Hindlimb muscle (tissue), 1 donor: ENCODE measurements around the gene KIF18B. TPM values are rescaled to one million over a fixed set of nuclear protein-coding genes. Genes with fewer than 3 reads are reported as not detected.
A peak's percentile ranks its signal among the peaks of the same experiment; 100 is the strongest.

Source experiments
- DNase-seq: peaks from one replicate; pipeline ENCODE4 v3.0.0-alpha.2; 2013
- polyA plus RNA-seq: library from polyadenylated mRNA; unstranded; fragments of 120-200 nt; gene quantifications from one replicate; pipeline ENCODE4 v1.2.1, GENCODE V29; 2013; ENCODE audit not compliant: insufficient read length

The KIF18B gene
- polyA plus RNA-seq, 1 donor: 8.8 TPM

- no peak for DNase-seq
Measured at GRCh38 chr17:44935116-44935515, 12.5 kb downstream of the KIF18B start.

GRCh38 chr17:44934745-44935105 lies 12.8 kb downstream of the KIF18B start:
- no peak for DNase-seq

- DNase-seq: no peak
Measured at GRCh38 chr17:44933824-44934744, 13.5 kb downstream of the KIF18B start.

DNA sequence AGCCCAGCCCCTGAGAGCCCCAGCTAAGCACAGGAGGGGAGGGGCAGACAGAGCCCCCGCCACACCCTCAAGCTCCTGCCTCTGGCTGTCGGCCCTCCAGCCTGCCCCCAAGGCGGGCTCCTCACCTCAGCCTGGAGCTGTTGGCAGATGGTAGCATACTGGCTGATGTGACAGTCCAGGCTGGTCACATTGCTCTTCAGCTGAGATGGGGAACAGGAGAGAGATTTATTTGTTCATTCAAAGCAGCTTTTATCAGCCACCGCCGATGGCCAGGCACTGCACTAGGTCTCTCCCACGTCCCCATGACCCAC lies 14.8 kb downstream of the KIF18B start:
- DNase-seq: no peak

DNA sequence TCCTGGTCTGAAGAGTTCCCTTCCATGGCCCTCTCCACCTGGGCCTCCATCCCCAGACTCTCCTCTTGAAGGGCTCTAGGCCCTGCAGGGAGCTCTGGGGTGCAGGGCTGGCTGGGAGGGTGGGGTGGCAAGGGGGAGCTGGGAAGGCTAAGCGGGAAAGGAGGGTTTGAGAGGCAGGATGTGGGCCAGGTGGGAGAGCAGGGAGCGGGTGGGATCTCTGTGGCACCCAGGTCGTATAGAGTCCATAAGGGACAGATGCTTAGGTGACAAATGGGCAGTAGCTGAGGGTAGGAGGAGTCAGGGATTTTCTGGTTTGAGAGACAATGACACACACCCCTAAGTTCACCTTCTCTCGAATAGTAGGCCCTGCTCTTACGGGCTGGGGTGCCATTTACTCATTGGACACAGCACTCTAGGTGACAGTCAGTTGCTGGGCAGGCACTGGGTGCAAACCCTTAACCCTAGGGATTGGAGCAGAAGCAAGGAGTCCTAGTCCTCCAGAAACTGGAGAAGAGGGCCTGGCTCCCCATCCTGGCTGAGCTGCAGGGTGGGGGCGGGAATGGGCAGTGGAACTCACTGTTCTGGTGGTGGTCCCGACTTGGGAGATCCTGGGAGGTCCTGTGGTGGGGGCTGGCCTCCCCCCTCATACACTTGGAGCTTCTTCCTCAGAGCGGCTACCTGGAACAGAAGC lies 15.3 kb downstream of the KIF18B start:
- no peak for DNase-seq

DNA sequence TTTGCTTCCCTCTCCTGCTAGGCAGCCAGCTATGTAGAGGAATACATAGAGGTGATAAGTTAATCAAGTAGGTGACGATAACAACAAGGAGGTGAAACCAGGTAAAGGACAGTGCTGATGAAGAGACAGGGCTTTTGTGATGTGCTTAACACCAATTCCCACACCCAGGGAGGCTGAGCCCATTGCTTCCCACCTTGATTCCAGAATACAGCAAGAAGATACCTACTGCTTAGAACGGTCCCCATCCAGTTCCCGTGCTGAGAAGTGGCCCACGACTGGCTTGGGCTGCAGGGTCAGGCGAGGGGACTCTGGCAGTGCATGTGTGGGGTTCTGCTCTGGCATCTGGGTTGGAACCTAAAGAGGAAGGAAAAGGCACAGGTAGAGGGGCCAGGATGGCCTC lies 16.2 kb downstream of the KIF18B start:
- DNase-seq: no peak

GRCh38 chr17:44930667-44931066 lies 16.9 kb downstream of the KIF18B start:
- DNase-seq: no peak

- no peak for DNase-seq
Measured at GRCh38 chr17:44928950-44929720, 18.4 kb downstream of the KIF18B start.

- DNase-seq: no peak
Measured at GRCh38 chr17:44928136-44928535, 19.4 kb downstream of the KIF18B start.

- no peak for DNase-seq
Measured at GRCh38 chr17:44927696-44928095, 19.9 kb downstream of the KIF18B start.

GRCh38 chr17:44926821-44927525 lies 20.6 kb downstream of the KIF18B start:
- no peak for DNase-seq

GRCh38 chr17:44925731-44926697 lies 21.6 kb downstream of the KIF18B start:
- no peak for DNase-seq

- no peak for DNase-seq
Measured at GRCh38 chr17:44924107-44924544, 23.4 kb downstream of the KIF18B start.

DNA sequence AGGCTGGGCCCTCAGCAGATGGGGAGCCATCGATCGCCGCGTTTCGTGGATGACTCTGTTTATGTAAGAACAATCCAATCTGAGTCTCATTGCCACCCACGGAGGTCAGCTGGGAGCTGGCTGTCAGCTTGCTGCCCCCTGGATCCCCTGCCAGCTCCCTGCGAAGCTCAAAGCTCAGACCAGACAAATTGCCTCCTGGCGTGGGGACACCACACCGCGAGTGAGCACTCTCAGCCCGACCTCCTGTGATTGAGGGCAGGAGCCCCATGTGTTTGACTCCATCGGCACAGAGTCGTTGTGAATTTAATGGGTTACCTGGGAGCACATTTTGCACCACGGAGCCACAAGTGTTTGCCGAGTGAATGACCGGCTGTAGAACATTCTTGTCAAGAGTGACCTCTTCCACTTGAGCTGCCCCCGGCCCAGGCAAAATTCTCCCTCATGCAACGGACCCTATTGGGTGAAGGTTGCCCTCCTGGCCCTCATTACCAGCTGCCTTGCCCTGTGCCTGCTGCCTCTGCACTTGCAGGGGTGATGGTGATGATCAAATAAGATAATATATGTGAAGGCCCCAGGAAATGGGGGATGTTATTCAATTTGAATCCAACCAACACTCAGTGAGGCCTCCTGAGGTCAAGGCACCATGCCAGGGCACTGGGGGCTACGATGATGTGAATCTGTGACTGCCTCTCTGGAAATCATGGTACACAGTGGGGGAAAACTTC lies 24.7 kb downstream of the KIF18B start:
- no peak for DNase-seq

GRCh38 chr17:44922136-44922535 lies 25.4 kb downstream of the KIF18B start:
- no peak for DNase-seq

DNA sequence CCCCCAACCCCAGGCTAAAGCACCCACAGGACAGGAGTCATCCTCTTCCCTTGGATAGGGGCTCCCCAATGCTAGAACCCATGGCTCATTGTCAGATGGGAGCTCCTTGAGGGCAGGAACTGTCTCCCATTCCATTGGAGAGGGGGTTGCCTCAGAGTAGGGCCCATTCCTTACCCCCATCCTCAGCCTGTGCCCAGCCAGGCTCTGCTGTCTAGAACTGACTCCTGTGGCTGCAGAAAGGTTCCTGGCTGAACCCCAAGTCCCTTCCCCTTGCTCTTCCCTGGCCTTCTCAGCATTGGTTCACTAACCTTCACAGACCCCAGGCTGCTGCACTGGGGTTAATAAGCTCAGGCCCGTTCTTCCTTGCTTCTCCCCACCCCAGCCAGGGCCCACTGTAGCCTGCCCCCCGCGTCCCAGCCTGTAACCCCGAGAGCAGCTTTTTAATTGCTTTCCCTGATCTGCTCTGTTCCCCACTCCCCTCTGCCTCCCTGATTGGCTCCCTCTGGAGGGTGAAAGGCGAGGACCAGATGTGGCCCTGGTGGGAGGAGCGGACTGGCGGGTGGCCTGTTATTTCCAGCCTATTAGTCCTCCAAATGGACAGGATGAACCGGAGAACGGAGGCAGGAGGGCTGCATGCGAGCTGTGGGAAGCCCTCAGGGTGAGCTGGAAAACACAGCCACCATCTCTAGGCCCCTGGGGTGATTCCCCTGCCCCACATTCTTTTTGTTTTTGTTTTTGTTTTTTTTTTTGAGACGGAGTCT lies 26.3 kb downstream of the KIF18B start:
- no peak for DNase-seq

DNA sequence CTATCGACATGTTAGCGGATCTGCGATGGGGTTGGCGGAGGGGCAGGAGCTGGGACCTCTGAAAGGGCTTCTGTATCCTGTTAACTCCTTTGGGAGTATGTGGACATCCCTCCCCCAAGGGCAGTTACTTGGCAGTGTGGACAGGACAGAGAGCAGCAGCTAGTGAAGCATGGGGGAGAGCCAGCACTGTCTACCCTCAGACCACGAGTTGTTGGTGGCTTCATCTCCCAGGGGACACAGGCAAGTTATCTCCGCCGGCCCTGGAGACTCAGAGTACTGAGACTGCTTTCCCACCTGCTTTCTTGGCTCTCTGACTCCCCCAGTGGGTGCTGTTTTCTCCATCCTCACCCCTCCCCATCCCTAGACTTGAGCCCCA lies 27.0 kb downstream of the KIF18B start:
- no peak for DNase-seq

DNA sequence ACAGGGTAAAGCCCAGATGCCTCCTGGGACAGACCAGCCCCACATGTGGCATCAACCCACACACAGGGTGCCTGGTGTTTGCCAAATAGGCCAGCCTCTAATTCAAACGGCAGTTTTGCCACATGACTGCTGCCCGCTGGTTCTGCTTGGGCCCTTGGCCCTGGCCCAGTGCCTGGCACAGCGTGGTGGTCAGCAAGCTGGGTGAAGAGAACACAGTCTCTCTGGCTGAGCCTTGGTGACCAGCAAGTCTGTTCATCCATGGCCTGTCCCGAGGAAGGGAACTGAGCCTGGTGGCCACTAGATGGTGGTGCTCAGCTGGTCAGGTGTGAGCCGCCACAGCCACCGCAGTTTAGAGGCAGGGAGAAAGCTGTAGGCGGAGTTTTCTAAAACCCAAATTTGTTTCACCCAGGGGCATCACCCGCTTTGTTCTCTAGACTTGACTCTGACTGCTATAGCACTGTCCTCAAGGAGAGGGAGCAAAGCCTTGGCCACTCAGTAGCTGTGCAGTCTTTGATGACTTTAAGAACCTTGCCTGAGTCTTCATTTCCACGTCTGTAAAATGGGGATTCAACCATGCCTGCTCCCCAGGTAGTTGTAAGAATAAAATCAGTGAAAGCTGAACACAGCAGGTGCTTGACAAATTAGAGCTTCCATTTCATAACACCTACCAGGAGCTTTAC lies 27.5 kb downstream of the KIF18B start:
- DNase-seq: peak; percentile 78

- no peak for DNase-seq
Measured at GRCh38 chr17:44919411-44919810, 28.2 kb downstream of the KIF18B start.
